Lower lobe of right lung (tissue), 2 donors: Measurements from ENCODE around the gene UBALD1. TPM values are rescaled to one million over a fixed set of nuclear protein-coding genes. Genes with fewer than 3 reads are reported as not detected.

Experiments used
- ATAC-seq, 2 donors: fragments of 200-7000 bp; cut with Tn5 transposase; one replicate each; pipeline ENCODE4 v1.9.1; 2020 to 2022; ENCODE audit warnings: mild to moderate bottlenecking in 2 of 2, moderate library complexity in 2 of 2
- DNase-seq: peaks from one replicate; pipeline ENCODE4 v3.0.0-alpha.2; 2020
- H3K27ac ChIP-seq: fragments of 200-600 bp; one replicate; pipeline ENCODE4 v1.8.0; 2022
- H3K27me3 ChIP-seq: fragments of 200-600 bp; one replicate; pipeline ENCODE4 v1.8.0; 2022; ENCODE audit warnings: low read depth
- H3K36me3 ChIP-seq: fragments of 200-600 bp; one replicate; pipeline ENCODE4 v1.8.0; 2022; ENCODE audit warnings: mild to moderate bottlenecking
- H3K4me1 ChIP-seq: fragments of 200-600 bp; one replicate; pipeline ENCODE4 v1.8.0; 2022
- H3K4me3 ChIP-seq: fragments of 200-600 bp; one replicate; pipeline ENCODE4 v1.8.0; 2022; ENCODE audit warnings: mild to moderate bottlenecking
- H3K9me3 ChIP-seq: fragments of 200-600 bp; one replicate; pipeline ENCODE4 v1.8.0; 2022
- intact Hi-C: fragments of 100-400 bp; cut with DNase I; formaldehyde crosslinking; loops from one replicate; pipeline ENCODE4 v1.11.0; 2022
- long read RNA-seq: library from polyadenylated mRNA; unstranded; transcript quantifications from one replicate; pipeline ENCODE4 v2.0.0, GENCODE V29; 2021
- total RNA-seq: library from RNA; stranded (reverse); fragmentation: NEBNext Ultra II Directional; extraction: Animal tissue kit (Norgen Biotek cat#: 25700); gene quantifications from one replicate; pipeline ENCODE4 v1.2.1, GENCODE V29; 2021
- TF ChIP-seq, protein P1 (sequence below): fragments of 200-600 bp; IDR thresholded peaks from one replicate; pipeline ENCODE4 v1.8.0; 2022; ENCODE audit warnings: antibody characterized with exemption, mild to moderate bottlenecking
- donor health status: DM: no; HTN: yes; CAD: no; lungs with severe emphysema.

The UBALD1 gene
- total RNA-seq, result 30.2 TPM
- long read RNA-seq, transcript UBALD1-205 (1 exons, 2,641 nt), result major isoform, 8 of 27 reads
- long read RNA-seq, transcript UBALD1-201 (3 exons, 1,413 nt), result major isoform, 8 of 27 reads
- long read RNA-seq, partial matches to known transcripts, result 1 of 27 reads
- long read RNA-seq, other reads (novel, unspliced or antisense), result 10 of 27 reads

DNA sequence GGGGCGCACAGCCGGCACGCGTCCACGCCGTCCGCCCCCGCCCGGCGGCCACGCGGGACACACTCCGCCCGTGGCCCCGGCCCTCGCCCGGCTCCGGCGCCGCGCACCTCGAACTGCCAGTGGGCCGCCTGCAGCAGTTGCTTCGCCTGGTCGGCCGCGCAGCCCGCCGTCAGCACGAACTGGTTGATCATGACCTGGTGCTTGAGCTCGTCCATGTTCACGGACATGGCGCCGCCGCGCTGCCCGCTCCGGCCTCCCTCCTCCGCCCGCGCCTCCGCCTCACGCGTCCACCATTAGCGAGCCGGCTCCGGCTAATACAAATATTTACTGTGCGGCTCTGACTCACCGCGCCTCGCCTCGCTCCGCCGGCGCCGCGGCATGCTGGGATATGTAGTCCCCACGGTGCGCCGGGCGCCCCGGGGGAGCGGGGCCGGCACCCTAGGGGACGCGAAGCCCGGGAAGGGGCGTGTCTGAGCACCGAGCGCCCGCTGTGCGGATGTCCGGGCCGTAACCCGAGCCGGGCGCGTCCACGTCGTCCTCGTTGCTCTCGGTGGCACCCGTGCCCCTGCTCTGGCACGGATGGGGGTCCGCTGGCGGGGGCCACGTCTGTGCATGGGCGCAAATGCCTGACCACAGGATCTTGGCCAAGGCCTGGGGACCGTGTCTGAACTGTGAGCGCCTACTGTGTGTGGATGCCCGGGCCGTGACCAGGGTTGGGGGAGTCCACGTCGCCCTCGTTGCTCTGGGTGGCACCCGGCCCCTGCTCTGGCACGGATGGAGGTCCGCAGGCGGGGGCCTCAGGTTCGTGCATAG, at the start of gene UBALD1:
UBALD1 (minus strand) TSS at position 318 of the 813 bp plus-strand sequence; CDS start at position 227, 91 bp downstream.
- TF ChIP-seq, protein P1, sequence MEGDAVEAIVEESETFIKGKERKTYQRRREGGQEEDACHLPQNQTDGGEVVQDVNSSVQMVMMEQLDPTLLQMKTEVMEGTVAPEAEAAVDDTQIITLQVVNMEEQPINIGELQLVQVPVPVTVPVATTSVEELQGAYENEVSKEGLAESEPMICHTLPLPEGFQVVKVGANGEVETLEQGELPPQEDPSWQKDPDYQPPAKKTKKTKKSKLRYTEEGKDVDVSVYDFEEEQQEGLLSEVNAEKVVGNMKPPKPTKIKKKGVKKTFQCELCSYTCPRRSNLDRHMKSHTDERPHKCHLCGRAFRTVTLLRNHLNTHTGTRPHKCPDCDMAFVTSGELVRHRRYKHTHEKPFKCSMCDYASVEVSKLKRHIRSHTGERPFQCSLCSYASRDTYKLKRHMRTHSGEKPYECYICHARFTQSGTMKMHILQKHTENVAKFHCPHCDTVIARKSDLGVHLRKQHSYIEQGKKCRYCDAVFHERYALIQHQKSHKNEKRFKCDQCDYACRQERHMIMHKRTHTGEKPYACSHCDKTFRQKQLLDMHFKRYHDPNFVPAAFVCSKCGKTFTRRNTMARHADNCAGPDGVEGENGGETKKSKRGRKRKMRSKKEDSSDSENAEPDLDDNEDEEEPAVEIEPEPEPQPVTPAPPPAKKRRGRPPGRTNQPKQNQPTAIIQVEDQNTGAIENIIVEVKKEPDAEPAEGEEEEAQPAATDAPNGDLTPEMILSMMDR, result no peak
- Histone ChIP-seq H3K27ac (peak within 1 kb of the TSS; percentile 94), H3K4me3 (peak within 1 kb of the TSS; percentile 82), H3K36me3 (peaks cover 6% of the 10 kb centered on the region), H3K9me3 (no peaks in the 10 kb centered on the region), H3K4me1 (peaks cover 64% of the 10 kb centered on the region), H3K27me3 (no peaks in the 10 kb centered on the region)
- peak; percentile 92 for DNase-seq
- ATAC-seq, result peak; percentile 82 to 83
- intact Hi-C loops, result no loop called here

- Histone ChIP-seq H3K27me3 (no peaks in the 10 kb centered on the region), H3K9me3 (no peaks in the 10 kb centered on the region), H3K36me3 (peaks cover 72% of the 10 kb centered on the region), H3K4me3 (no peak overlapping the region), H3K27ac (peak overlapping the region; percentile 62), H3K4me1 (peaks cover 70% of the 10 kb centered on the region)
- peak in 1 of 2 donors; percentile 57 for ATAC-seq
- intact Hi-C loops, result no loop called here
- DNase-seq, result peak; percentile 80
- TF ChIP-seq, protein P1, result no peak
These were observed 49.2 kb upstream of the UBALD1 start for GRCh38 chr16:4663777-4664465.

GRCh38 chr16:4663465-4663776, 48.7 kb upstream of the UBALD1 start:
- H3K4me3 ChIP-seq, result no peak overlapping the region
- intact Hi-C loops, result no loop called here
- DNase-seq (no peak), ATAC-seq (no peak)
- TF ChIP-seq, protein P1, result no peak
- no peaks in the 10 kb centered on the region for H3K9me3 ChIP-seq
- peaks cover 70% of the 10 kb centered on the region for H3K4me1 ChIP-seq
- peak overlapping the region; percentile 62 for H3K27ac ChIP-seq
- H3K36me3 ChIP-seq, result peaks cover 72% of the 10 kb centered on the region
- H3K27me3 ChIP-seq, result no peaks in the 10 kb centered on the region

- Histone ChIP-seq H3K36me3 (peaks cover 72% of the 10 kb centered on the region), H3K9me3 (no peaks in the 10 kb centered on the region), H3K27me3 (no peaks in the 10 kb centered on the region), H3K4me3 (no peak overlapping the region), H3K4me1 (peaks cover 58% of the 10 kb centered on the region), H3K27ac (peak overlapping the region; percentile 60)
- intact Hi-C loops, result no loop called here
- ATAC-seq (peak; percentile 27 to 53), DNase-seq (peak; percentile 74)
- TF ChIP-seq, protein P1, result no peak
These were observed 47.0 kb upstream of the UBALD1 start for GRCh38 chr16:4661661-4662060.

DNA sequence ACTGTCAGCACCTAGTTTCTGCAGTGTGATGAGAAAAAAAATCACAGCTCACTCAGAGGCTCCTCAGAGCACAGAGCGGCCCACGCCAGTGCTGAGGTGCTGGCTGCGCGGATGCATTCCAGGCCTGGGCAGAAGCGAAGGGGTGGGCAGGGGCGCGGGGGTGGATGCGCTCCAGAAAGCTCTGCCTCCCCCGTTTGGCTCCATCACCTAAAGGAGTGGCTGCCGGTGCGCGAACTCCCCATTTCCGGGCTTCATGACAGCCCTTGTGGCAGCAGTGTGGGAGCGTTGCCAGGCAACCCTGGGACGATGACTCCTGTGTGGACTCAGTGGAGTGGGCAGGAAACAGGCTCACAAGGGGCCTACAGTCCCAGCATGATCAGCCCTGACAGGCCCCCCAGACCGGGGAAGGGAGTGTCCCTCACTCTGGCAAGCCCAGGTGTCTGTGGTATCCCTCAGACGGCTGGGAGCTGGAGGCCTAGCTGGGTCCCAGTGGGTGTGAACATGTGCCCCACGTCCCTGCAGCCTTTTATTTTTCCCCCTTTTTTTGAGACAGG, 45.8 kb upstream of the UBALD1 start:
- Histone ChIP-seq H3K4me3 (no peak overlapping the region), H3K4me1 (peaks cover 65% of the 10 kb centered on the region), H3K36me3 (peaks cover 72% of the 10 kb centered on the region), H3K9me3 (no peaks in the 10 kb centered on the region), H3K27me3 (no peaks in the 10 kb centered on the region), H3K27ac (peak overlapping the region; percentile 60)
- TF ChIP-seq, protein P1, result no peak
- ATAC-seq (peak; percentile 69 to 86), DNase-seq (peak; percentile 89)
- intact Hi-C loops, result no loop called here
